ENCODE measurements around the gene SLC12A7.
"Not testable (repeated sequence)": the region's sequence is repeated elsewhere in the genome, so short reads cannot be mapped to it uniquely, and the experiment has no call there.

The SLC12A7 gene

GRCh38 chr5:1001406-1002270, 110.2 kb downstream of the SLC12A7 start:
- no peak for DNase-seq
- H3K27me3 Mint-ChIP-seq (ENCODE audit: low read depth, poor library complexity): peaks cover 36% of the 10 kb centered on the region
- no peak for TF ChIP-seq CTCF (IDR thresholded peaks at IDR 0.05)
- H3K9me3 Mint-ChIP-seq: no peaks in the 10 kb centered on the region
- no peak overlapping the region for H3K4me3 Mint-ChIP-seq
- H3K4me1 Mint-ChIP-seq: peaks cover 24% of the 10 kb centered on the region
- no peaks in the 10 kb centered on the region for H3K36me3 Mint-ChIP-seq (ENCODE audit: low read depth)
- no peak overlapping the region for H3K27ac Mint-ChIP-seq

GRCh38 chr5:1000831-1001230, 111.0 kb downstream of the SLC12A7 start:
- not testable (repeated sequence) for H3K9me3 Mint-ChIP-seq; H3K27ac Mint-ChIP-seq; DNase-seq; H3K36me3 Mint-ChIP-seq (ENCODE audit: low read depth); H3K4me3 Mint-ChIP-seq
- Mint-ChIP-seq H3K27me3 (ENCODE audit: low read depth, poor library complexity) (peaks cover 27% of the 10 kb centered on the region), H3K4me1 (peaks cover 30% of the 10 kb centered on the region)
